ENCODE results near the gene MED29. TPM values are rescaled to one million over a fixed set of nuclear protein-coding genes. Genes with fewer than 3 reads are reported as not detected.

Gene MED29
- polyA plus RNA-seq, 1 experiment: 36.6 TPM

DNA sequence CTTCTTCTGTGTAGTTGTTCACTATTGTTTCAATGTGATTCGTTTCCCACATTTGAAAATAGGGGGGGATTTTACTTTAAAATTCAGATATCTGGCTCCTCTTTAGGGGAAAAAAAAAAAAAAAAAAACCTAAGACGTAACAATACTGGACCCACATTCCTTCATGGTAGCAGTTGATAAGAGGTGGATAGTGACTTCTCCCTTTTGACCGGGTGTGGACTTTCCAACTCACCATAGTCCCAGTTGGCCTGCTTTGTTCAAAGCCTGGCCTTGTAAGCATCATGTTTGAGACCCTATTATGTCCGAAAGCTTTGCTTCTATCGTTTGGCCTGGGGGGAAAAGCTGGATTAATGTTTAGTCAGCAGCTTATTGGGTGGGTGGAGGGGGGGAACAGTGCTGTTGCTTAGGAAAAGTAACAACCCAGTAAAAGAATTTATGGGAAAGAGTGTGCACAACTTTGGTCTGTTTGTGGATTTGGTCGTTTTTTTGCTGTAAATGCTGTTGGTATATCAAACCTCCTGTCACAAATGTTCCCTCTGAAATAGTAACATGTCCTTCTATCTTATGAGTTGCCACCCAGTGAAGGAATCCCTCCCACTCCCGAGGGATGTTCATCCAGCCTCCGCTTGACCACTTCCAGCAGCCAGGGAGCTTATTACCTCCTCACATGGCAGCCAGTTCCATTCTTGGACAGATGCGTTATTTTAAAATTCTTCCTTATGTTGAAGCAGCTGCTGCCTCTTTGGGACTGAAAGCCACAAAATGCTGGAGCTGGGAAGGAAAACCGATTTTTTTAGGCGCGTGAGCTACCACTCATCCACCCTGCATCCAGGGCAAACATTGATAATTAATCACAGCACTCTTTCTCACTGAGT is 38.6 kb upstream of the MED29 start:
- CTCF ChIA-PET: interaction anchor here (0.7 to 1.2 kb wide), 4 partner anchors 10 to 55 kb away, joined by 3 to 6 read pairs (median 4); no protein-coding TSS in a partner anchor
- POLR2A ChIA-PET: no interaction called here
- Histone ChIP-seq H3K27me3 (ENCODE audit: control insufficient read depth, insufficient read depth, low read length) (no peaks in the 10 kb centered on the region), H3K36me3 (ENCODE audit: control insufficient read depth, insufficient read depth, low read length) (peaks cover 28% of the 10 kb centered on the region), H3K4me3 (ENCODE audit: low read depth, low read length) (no peak overlapping the region)
- no peak for DNase-seq (ENCODE audit: low read depth)
- TF ChIP-seq, protein P1, sequence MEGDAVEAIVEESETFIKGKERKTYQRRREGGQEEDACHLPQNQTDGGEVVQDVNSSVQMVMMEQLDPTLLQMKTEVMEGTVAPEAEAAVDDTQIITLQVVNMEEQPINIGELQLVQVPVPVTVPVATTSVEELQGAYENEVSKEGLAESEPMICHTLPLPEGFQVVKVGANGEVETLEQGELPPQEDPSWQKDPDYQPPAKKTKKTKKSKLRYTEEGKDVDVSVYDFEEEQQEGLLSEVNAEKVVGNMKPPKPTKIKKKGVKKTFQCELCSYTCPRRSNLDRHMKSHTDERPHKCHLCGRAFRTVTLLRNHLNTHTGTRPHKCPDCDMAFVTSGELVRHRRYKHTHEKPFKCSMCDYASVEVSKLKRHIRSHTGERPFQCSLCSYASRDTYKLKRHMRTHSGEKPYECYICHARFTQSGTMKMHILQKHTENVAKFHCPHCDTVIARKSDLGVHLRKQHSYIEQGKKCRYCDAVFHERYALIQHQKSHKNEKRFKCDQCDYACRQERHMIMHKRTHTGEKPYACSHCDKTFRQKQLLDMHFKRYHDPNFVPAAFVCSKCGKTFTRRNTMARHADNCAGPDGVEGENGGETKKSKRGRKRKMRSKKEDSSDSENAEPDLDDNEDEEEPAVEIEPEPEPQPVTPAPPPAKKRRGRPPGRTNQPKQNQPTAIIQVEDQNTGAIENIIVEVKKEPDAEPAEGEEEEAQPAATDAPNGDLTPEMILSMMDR (IDR thresholded peaks at IDR 0.05; ENCODE audit: insufficient read depth, low read depth, low read length): no peak

DNA sequence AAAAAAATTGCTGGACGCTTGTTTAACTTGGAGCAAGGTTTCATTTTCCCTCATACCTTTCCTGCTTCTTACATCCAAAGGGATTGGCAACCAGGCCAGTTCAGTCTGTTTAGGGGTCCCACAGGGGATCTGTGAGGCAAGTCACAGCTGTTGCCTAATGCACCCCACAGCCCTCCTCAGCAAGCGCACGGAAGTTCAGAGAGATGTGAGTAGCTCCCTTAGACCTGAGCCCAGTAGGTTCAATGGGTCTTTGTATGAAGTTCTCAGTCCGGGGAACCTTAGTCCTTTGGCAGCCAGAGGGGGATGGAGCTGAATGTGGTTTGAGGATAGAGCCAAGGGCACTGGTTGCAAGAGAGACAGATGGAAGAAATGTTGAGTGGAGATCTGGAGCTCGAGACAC is 35.9 kb upstream of the MED29 start:
- no peak for DNase-seq (ENCODE audit: low read depth)

DNA sequence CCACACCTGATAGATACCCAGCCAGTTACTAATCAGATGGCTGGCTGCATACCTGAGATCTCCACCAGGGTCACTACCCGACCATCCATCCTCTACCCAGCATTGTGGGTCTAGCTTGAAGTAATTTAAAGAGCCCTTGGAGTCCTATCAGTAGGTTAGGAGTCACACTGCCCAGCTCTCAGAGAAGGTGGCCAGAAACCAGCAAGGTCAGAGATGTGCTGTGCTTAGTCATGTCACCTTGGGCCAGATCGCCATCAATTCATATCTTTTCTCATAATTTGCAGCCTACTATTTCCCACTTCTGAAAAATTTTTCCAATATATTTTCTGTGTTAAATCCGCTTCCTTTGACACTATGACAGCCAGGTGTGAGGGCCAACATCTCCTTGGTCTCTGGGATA is 35.1 kb upstream of the MED29 start:
- Histone ChIP-seq H3K27me3 (ENCODE audit: control insufficient read depth, insufficient read depth, low read length) (no peaks in the 10 kb centered on the region), H3K36me3 (ENCODE audit: control insufficient read depth, insufficient read depth, low read length) (peaks cover 29% of the 10 kb centered on the region), H3K4me3 (ENCODE audit: low read depth, low read length) (no peak overlapping the region)
- TF ChIP-seq, protein P1 (IDR thresholded peaks at IDR 0.05; ENCODE audit: insufficient read depth, low read depth, low read length): no peak
- CTCF ChIA-PET: interaction anchor here (0.8 to 1.1 kb wide), 3 partner anchors 14 to 34 kb away, joined by 3 to 4 read pairs (median 3); partner anchors contain the start of genes MED29, PAF1 and SAMD4B
- DNase-seq (ENCODE audit: low read depth): no peak
- POLR2A ChIA-PET: no interaction called here

More for the DNA sequence above, 35.9 kb upstream of the MED29 start:
- CTCF ChIA-PET: interaction anchor here (0.9 to 1.1 kb wide), 3 partner anchors 13 to 85 kb away, joined by 3 to 4 read pairs (median 4); partner anchors contain the start of genes MED29, PAF1 and SAMD4B
- POLR2A ChIA-PET: no interaction called here
- Histone ChIP-seq H3K4me3 (ENCODE audit: low read depth, low read length) (no peak overlapping the region), H3K27me3 (ENCODE audit: control insufficient read depth, insufficient read depth, low read length) (no peaks in the 10 kb centered on the region), H3K36me3 (ENCODE audit: control insufficient read depth, insufficient read depth, low read length) (peaks cover 28% of the 10 kb centered on the region)
- TF ChIP-seq, protein P1 (IDR thresholded peaks at IDR 0.05; ENCODE audit: insufficient read depth, low read depth, low read length): no peak

DNA sequence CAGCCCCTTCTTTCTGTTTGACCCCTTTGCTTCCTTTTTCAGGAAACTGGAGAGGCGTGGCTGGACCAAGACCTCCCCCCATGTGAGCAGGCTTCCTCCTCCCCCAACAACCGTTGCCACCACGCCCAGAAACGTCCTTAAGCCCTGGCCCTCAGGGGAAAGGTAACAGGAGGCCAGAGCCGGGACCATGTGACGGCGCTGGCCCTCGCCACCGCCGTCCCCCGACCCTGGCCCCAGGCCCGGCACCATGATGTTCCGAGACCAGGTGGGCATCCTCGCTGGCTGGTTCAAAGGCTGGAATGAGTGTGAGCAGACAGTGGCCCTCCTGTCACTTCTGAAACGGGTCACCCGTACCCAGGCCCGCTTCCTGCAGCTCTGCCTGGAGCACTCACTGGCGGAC is 34.5 kb upstream of the MED29 start:
- H3K27me3 ChIP-seq (ENCODE audit: control insufficient read depth, insufficient read depth, low read length): no peaks in the 10 kb centered on the region
- TF ChIP-seq, protein P1 (IDR thresholded peaks at IDR 0.05; ENCODE audit: insufficient read depth, low read depth, low read length): no peak
- no peak overlapping the region for H3K4me3 ChIP-seq (ENCODE audit: low read depth, low read length)
- DNase-seq (ENCODE audit: low read depth): no peak
- ChIA-PET POLR2A (no interaction called here), CTCF (interaction anchor here (0.6 to 0.8 kb wide), 2 partner anchors 9 to 13 kb away, joined by 3 read pairs; no protein-coding TSS in a partner anchor)
- H3K36me3 ChIP-seq (ENCODE audit: control insufficient read depth, insufficient read depth, low read length): peaks cover 29% of the 10 kb centered on the region

DNA sequence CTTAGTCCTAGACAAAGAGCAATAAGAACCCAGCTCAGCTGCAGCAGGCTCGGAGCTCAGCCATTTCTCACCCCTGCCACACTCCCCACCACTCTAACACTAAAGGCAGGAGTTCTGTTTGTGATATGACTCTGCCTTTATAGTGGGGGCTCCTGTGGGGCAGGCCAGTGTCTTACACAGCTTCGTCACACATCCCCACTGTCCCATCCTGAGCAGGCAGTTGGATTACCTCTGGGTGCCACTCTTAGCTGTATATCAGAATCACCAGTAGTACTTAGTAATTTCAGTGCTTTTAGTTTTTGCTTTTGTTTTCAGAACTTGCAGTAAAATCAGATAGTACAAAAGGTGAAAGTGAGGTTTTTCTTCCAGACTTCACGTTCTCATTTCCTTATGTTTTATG is 32.2 kb upstream of the MED29 start:
- TF ChIP-seq, protein P1 (IDR thresholded peaks at IDR 0.05; ENCODE audit: insufficient read depth, low read depth, low read length): no peak
- H3K27me3 ChIP-seq (ENCODE audit: control insufficient read depth, insufficient read depth, low read length): no peaks in the 10 kb centered on the region
- ChIA-PET POLR2A (no interaction called here), CTCF (interaction anchor here (0.6 kb wide), 1 partner anchor 106 kb away, joined by 3 read pairs; no protein-coding TSS in a partner anchor)
- no peak overlapping the region for H3K4me3 ChIP-seq (ENCODE audit: low read depth, low read length)
- peaks cover 23% of the 10 kb centered on the region for H3K36me3 ChIP-seq (ENCODE audit: control insufficient read depth, insufficient read depth, low read length)
- no peak for DNase-seq (ENCODE audit: low read depth)

Data from BJ (cell line).